ENCODE results near the gene CRK. TPM values are rescaled to one million over a fixed set of nuclear protein-coding genes. Genes with fewer than 3 reads are reported as not detected.

Gene CRK
- total RNA-seq, 3 donors from 2014 or later (not counting 1 experiment from before 2014, with no cell fraction given), result 15.9 to 19.6 (median 16.7) TPM

DNA sequence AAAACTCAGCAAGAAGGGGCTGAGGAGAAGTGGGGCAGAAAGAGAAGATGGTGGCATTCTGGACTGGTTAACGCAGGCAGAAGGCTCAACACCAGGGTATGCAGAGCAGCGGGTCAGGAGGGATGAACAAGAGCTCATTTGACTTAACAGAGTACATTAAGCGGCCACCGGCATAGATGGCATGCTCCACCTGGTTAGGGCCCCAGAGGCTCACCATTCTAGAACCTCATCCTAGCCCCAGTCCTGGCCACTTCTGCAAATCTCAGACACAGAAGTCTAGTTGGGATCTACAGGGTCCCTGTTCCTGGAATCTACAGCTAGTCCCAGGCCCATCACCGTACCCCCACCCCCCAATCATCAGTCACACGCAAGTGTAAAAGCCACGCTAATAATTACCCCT lies 38.2 kb upstream of the CRK start:
- H3K4me3 Mint-ChIP-seq, result peak overlapping the region; percentile 52
- peaks cover 4% of the 10 kb centered on the region for H3K27me3 ChIP-seq (ENCODE audit: control insufficient read depth, insufficient read depth, low read length)
- H3K9me3 ChIP-seq (ENCODE audit: control insufficient read depth, insufficient read depth, low read length), result no peaks in the 10 kb centered on the region
- H3K4me1 Mint-ChIP-seq, result peaks cover 6 to 32% of the 10 kb centered on the region in 2 donors
- H3K4me1 ChIP-seq (ENCODE audit: control insufficient read depth, insufficient read depth, low read length), result peaks cover 29% of the 10 kb centered on the region
- no peak overlapping the region for H3K27ac Mint-ChIP-seq
- TF ChIP-seq, protein P1, sequence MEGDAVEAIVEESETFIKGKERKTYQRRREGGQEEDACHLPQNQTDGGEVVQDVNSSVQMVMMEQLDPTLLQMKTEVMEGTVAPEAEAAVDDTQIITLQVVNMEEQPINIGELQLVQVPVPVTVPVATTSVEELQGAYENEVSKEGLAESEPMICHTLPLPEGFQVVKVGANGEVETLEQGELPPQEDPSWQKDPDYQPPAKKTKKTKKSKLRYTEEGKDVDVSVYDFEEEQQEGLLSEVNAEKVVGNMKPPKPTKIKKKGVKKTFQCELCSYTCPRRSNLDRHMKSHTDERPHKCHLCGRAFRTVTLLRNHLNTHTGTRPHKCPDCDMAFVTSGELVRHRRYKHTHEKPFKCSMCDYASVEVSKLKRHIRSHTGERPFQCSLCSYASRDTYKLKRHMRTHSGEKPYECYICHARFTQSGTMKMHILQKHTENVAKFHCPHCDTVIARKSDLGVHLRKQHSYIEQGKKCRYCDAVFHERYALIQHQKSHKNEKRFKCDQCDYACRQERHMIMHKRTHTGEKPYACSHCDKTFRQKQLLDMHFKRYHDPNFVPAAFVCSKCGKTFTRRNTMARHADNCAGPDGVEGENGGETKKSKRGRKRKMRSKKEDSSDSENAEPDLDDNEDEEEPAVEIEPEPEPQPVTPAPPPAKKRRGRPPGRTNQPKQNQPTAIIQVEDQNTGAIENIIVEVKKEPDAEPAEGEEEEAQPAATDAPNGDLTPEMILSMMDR (IDR thresholded peaks at IDR 0.05), result no peak
- no peaks in the 10 kb centered on the region for H3K36me3 Mint-ChIP-seq
- DNase-seq (peak in 1 of 2 donors; percentile 17), ATAC-seq (no peak)
- no peak overlapping the region for H3K27ac ChIP-seq (ENCODE audit: low read length)
- no peak overlapping the region for H3K4me3 ChIP-seq (ENCODE audit: low read length)
- intact Hi-C loops (cut with micrococcal nuclease), result loop anchor here (5.0 kb wide), 1 partner anchor 37 kb away; the partner anchor contains the start of gene CRK
- H3K36me3 ChIP-seq (ENCODE audit: control insufficient read depth, insufficient read depth, low read length), result peaks cover 19% of the 10 kb centered on the region
- H3K9me3 Mint-ChIP-seq, result no peaks in the 10 kb centered on the region
- no peaks in the 10 kb centered on the region for H3K27me3 Mint-ChIP-seq (ENCODE audit: low read depth in 2 of 2)
- WGBS (ENCODE audit: insufficient coverage), result 96% methylated on average over 7 of the region's 7 CpGs

DNA sequence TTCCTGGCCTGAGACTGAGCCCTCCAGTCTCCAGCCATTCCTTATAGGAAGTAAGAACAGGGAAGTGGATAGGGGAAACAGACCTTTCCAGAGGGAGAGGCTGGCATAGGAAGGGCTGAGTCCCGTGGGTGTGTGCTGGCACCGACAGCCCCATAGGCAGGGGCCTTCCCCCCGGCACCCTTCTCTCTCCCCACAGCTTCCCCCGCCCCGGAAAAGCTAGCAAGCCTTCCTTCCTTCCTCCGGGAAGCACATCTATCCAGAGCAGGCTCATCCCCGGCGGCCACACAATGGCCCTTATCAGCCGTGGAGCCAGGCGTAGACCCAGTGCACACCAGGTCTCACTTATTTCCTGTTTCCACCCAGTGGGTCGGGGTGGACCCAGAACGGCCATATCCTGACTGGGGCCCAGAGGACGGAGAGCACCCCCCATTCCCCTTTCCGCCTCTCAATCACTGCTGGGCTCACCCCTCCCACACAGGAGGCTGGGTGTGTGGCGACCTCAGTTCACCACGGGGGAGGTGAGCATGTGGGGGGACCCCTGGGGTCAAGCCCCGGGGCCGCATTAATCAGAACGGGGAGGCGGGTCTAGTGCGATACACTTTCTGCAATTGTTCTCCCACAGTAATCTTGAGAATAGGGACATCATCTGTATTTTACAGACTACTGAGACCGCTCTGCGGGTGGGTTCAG lies 37.4 kb upstream of the CRK start:
- Mint-ChIP-seq H3K36me3 (no peaks in the 10 kb centered on the region), H3K27ac (peak overlapping the region in 1 of 2 donors; percentile 58), H3K4me3 (peak overlapping the region; percentile 81), H3K4me1 (peaks cover 6 to 32% of the 10 kb centered on the region in 2 donors), H3K27me3 (ENCODE audit: low read depth in 2 of 2) (no peaks in the 10 kb centered on the region), H3K9me3 (no peaks in the 10 kb centered on the region)
- Histone ChIP-seq H3K27me3 (ENCODE audit: control insufficient read depth, insufficient read depth, low read length) (peaks cover 10% of the 10 kb centered on the region), H3K9me3 (ENCODE audit: control insufficient read depth, insufficient read depth, low read length) (no peaks in the 10 kb centered on the region), H3K4me1 (ENCODE audit: control insufficient read depth, insufficient read depth, low read length) (peaks cover 35% of the 10 kb centered on the region), H3K4me3 (ENCODE audit: low read length) (no peak overlapping the region), H3K27ac (ENCODE audit: low read length) (no peak overlapping the region), H3K36me3 (ENCODE audit: control insufficient read depth, insufficient read depth, low read length) (peaks cover 19% of the 10 kb centered on the region)
- ATAC-seq (no peak), DNase-seq (peak in 1 of 2 donors; percentile 18)
- TF ChIP-seq, protein P1 (IDR thresholded peaks at IDR 0.05), result no peak
- intact Hi-C loops (cut with micrococcal nuclease), result loop anchor here (5.0 kb wide), 1 partner anchor 36 kb away; the partner anchor contains the start of gene CRK
- 54% methylated on average over 19 of the region's 23 CpGs for WGBS (ENCODE audit: insufficient coverage)

DNA sequence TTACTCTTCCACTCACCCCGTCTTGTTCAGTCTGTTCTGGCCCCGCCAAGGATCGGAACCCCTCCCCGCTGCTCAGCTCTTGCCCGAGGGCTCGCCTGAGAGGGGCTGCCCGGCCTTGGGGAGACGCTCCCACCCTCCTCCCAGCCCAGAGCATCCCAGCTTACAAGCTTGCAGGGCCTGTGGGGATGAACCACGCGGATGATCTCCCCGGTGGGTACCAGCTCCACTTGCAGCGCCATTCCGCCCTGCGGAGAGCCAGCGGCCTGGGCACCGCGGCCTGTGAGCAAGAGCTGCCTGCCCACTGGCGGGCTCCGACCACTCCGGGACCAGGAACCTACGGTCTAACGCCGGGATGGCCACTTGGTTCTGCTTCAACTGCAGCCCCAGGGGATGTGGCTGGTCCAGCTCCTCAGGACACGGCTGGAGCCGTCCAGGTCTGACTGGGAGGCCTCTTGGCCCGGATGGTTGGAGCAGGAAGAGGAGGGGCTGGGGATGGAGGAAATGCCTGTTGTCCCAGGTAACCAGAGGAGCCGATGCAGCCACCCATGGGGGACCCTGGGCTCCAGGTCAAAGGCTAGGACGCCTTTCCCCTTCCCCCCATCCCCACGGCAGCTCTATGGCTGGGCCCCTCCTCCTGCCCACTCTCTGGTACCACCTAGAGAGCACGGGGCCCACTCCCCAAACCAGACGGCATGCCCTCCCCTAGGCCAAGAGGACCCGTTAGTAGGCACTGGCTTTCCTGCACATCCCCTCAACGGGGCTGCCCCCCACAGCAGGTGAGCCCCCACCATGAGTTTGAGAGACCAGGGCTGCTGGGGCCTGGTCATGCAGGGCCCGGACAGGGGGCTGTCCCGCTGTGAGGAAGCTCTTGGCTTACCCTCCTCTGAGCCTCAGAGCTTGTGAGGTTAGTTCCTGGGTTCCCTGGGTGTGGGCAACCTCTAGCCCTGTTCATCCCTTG lies 36.5 kb upstream of the CRK start, which contains the start of gene MYO1C:
Gene MYO1C, minus strand, starts transcription at position 438 of the 958 bp plus-strand sequence. Its CDS starts 199 bp downstream, at position 239.
- 72% methylated on average over 34 of the region's 35 CpGs for WGBS (ENCODE audit: insufficient coverage)
- no peaks in the 10 kb centered on the region for H3K9me3 Mint-ChIP-seq
- peak within 1 kb of the TSS in 1 of 2 donors; percentile 76 for H3K27ac Mint-ChIP-seq
- no peaks in the 10 kb centered on the region for H3K9me3 ChIP-seq (ENCODE audit: control insufficient read depth, insufficient read depth, low read length)
- H3K4me3 Mint-ChIP-seq, result peak within 1 kb of the TSS; percentile 81
- peaks cover 41% of the 10 kb centered on the region for H3K4me1 ChIP-seq (ENCODE audit: control insufficient read depth, insufficient read depth, low read length)
- H3K27ac ChIP-seq (ENCODE audit: low read length), result no peak within 1 kb of the TSS
- DNase-seq, result peak in 1 of 2 donors; percentile 35
- TF ChIP-seq, protein P1 (IDR thresholded peaks at IDR 0.05), result no peak
- intact Hi-C loops (cut with micrococcal nuclease), result loop anchor here (5.0 kb wide), 1 partner anchor 35 kb away; the partner anchor contains the start of gene CRK
- no peaks in the 10 kb centered on the region for H3K36me3 Mint-ChIP-seq
- peaks cover 6 to 30% of the 10 kb centered on the region in 2 donors for H3K4me1 Mint-ChIP-seq
- no peaks in the 10 kb centered on the region for H3K27me3 Mint-ChIP-seq (ENCODE audit: low read depth in 2 of 2)
- H3K36me3 ChIP-seq (ENCODE audit: control insufficient read depth, insufficient read depth, low read length), result peaks cover 19% of the 10 kb centered on the region
- H3K4me3 ChIP-seq (ENCODE audit: low read length), result peak within 1 kb of the TSS; percentile 18
- ATAC-seq, result no peak
- peaks cover 11% of the 10 kb centered on the region for H3K27me3 ChIP-seq (ENCODE audit: control insufficient read depth, insufficient read depth, low read length)
